Embryonic facial prominence (tissue), 1 donor: Measurements from ENCODE around the gene POFUT1.
"Not testable (repeated sequence)": the region's sequence is repeated elsewhere in the genome, so short reads cannot be mapped to it uniquely, and the experiment has no call there.

Experiments
- DNase-seq: peaks from one replicate; pipeline ENCODE4 v3.0.0-alpha.2; 2016; ENCODE audit errors: extremely low spot score

The POFUT1 gene

DNA sequence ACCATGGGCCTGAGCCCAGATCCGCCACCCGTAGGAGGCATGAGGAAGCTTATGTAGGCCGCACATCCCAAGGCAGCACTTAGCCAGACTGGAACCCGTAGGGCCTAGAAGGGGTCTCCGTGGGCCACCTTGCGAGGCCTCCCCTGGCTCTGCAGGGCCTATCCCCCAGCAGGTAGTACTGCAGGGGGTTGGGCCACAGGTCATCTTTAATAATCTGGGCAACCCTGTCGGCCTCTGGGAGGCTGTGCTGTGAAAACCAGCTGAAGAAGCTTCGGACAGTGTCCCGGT lies 18.6 kb upstream of the POFUT1 start:
- no peak for DNase-seq

DNA sequence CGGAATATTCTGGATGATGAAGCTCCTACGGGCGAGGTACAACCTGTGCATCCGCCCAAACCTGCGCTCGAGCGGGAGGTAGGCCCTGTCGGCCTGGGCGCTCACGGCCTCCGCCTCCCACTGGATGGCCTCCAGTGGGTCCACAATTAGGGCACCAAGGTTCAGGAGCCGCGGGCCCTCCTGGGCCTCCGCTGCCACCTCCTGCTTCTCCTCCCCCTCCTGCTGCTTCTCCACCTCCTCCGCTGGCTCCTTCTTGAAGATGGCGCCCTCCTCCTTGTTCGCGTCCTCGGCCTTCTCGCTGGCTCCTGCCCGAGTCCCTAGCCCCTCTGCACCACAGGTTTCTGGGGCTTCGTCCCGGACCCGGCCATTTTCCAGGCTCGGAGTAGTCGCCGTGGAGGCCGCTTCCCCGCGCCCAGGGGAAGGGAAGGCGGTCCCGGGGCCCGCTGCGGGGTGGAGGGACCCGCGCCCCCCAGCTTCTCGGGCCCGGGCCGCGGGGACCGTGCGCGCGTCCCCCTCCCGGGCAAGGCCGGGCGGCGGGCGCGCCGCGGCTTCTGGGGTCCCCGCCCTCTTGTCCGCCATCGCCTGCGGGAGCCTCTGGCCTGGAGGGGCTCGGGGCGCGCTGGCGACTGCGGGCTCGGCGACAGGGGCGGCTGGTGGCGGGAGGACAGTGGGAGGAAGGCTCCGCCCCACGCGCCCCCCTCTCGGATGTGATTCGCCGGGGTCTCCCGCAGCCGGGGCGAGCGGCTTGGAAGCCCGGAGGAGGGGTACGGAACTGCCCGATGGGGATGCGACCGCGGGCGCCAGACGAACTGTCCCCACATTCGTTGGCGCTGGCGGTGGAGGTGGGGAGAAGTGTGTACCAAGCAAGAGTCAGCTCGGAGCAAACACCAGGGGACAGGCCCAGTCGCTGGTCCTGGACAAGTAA lies 17.7 kb upstream of the POFUT1 start:
- peak; percentile 33 for DNase-seq

DNA sequence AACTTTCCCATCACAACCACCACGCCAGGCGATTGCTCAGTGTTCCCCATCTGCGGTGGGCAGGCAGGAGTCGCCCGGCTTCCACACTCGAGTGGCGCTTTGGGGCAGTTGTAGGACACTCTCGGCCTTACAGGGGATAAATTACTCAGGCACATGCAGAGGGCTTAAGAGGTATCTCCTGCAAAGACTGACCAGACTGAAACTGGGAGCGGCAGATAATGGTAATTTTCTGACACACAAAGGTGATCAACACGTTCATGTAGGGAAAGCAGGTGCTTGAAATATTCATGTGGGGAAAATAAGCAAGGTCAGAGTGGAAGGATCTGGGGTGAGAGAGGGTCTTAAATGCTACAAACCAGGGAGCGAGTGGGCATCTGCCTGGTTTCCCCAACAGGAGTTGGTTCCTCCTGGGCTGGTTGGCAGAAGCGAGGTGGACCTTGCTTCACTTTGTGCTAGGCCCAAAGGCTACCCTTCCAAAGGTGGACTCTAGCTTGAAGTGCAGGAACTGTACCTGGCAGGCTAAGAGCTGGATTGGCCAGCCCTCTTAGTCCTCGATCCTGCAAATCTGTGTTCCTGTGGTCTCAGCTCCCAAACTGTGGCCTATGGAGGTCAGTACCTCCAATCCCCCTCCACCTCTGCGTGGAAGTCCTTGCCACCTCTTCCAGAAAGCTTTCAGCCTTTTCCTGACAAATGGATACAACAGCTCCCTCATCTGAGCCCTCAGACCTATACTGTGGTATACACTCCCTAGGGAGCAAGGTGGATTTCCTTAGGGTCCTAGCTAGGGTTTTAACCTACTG lies 16.9 kb upstream of the POFUT1 start:
- no peak for DNase-seq

DNA sequence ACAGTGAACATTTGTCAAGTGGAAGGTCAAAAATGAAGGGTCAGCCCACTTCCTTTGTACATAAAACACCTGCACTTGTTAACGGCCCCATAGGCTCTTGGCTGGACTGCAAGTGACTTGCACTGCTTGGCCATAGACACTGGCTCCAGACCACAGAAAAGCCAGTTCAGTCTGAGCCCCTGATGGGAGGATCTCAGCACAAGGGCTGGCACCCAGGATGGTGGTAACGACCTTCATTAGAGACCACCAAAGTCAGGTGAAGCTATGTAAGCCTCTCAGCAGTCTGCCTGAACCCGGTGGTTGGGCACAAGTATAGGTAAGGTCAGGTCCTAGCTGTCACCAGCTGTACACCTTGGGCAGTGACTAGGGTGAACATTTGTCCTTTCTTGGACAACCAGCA lies 16.3 kb upstream of the POFUT1 start:
- DNase-seq: no peak

DNA sequence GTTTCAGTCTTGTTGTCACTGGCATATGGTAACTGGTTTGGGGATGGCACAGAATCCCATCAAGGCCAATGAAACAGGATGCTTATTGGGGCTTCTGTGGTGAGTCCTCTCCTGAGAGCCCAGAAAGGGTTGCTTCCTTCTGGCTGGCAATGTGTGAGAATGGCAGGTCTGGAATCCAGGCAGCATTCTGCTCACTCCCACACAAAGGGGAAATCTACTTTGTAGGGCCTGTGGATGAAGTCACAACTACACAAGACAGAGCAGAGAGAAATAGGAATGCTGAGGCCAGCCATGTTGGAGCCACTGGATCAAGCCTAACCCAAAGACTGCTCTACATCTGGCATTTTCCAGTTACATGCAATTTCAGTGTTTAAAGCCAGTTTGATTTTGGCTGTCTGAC lies 15.8 kb upstream of the POFUT1 start:
- no peak for DNase-seq

DNA sequence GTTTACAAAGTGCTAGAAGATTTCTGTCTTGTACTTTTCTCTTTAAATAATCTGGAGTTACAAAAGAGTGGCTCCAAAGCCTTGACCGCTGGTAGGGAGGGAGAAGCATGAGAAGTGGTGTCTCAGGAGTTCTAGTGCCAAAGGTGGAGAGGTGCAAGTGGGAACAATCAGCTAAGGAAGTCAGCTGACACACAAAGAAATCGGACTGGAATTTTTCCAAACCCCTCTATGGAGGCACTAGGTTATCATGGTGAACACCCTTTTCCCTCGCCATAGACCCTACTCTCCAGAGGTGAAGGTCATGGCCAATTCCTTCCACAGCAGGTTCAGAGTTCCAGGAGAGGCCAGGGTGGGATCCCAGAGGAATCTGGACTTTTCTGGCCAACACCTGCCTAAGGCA lies 15.0 kb upstream of the POFUT1 start:
- DNase-seq: no peak

DNA sequence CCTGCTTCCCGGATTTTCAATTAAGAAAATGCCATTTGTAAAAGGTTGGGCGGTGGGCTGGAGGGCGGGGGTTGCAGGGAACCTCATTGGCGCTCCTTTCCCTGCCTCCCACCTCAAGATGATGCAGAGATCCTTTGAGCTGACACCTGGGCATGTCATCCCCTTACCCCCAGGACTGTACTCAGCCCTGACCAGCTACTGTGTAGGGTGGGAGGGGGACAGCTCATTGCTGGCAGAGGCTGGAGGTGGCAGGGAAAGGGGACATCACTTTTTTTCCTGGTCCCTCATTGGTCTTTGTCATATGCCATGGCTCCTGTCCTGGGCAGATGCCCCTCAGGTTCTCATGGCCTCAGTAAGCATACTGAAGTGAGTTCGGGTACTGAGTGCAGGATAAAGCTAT lies 14.3 kb upstream of the POFUT1 start:
- DNase-seq: not testable (repeated sequence)

DNA sequence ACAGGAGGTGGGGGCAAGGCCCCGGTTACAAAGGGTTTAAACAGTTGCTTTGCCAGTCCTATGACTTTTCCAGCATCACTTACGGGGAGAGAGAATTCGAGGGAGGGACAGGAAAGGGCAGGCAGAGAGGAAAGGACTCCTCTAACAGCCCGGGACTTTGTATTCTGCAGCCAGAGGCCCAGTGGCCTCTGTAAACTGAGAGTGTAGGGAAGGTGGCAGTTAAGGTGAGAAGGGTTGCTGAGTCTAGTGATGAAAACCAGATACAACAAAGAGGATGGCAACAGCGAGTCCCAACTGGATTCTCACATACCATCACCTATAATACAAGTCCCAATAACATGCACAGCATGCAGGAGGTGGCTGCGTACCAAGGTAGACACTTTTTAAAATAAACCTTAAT lies 13.7 kb upstream of the POFUT1 start:
- no peak for DNase-seq

DNA sequence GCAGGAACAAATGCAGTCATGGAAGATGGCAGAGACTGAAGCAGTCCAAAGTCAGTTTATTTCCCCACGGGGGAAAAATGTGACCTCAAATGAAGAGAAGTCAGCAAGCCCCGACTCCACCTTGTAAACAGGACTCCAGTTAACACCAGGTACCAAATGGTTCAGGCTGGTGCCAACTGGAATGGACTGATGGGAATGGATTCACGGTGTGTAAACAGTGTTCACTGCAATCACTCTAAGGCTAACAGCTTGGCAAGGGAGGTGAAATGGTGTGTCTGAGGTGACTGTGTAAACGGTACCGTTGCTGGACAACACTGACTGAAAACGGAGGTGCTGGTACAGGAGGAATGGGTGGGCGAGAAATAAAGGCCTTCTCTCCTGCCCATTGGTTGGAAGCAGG lies 12.1 kb upstream of the POFUT1 start:
- no peak for DNase-seq

DNA sequence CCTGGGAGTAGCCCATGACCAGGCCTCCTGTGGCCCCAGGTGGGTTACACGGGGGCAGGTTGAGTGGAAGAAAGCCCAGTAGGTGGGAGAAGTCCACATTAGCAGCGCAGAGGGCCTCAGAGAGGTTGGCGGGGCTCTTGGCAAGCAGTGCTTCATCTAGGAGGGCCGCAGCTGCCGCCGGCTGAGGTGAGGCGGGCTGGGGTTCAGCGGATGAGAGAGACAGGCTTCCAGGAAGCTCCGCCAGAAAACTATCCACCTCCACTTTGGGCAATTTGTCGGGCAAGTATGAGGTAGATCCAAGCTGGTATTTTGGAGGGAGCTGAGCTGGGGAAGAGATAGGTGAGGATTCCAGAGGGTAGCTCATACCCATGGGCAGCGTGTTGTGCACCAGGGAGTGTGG lies 11.1 kb upstream of the POFUT1 start:
- not testable (repeated sequence) for DNase-seq

DNA sequence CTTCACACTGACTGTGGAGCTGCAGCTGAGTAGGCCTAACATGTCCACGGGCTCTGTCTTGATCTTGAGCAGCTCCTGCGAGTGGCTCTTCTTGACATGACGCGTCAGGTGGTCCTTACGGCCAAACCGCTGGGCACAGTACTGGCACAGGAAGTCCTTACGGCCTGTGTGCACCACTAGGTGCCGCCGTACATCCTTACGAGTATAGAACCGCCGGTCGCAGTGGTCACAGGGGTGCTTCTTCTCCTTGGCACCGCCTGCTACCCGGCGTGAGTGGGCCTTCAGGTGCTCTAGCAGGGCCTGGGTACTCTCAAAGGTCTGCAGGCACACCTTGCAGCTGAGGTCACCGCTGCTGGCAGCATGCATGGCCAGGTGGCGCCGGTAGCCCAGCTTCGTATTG lies 10.5 kb upstream of the POFUT1 start:
- DNase-seq: not testable (repeated sequence)

DNA sequence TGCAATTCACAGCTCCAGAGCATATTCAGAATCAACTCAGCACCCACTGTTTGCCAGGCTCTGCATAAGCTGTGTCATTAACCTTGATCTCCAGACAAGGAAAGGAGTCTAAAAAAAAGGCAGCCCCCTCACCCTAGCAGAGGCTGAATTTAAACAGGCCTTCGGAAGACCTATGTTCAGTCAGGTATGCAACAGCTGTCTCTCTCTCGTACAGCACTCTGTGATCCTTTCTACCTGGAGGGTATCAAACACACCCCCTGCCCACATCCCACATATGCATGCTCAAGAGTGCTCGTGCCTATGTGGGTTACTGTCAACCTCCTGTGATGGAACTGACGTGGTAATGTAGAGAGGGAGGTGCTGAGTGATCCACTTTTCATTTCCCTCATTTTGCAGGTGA lies 8.7 kb upstream of the POFUT1 start:
- DNase-seq: no peak

DNA sequence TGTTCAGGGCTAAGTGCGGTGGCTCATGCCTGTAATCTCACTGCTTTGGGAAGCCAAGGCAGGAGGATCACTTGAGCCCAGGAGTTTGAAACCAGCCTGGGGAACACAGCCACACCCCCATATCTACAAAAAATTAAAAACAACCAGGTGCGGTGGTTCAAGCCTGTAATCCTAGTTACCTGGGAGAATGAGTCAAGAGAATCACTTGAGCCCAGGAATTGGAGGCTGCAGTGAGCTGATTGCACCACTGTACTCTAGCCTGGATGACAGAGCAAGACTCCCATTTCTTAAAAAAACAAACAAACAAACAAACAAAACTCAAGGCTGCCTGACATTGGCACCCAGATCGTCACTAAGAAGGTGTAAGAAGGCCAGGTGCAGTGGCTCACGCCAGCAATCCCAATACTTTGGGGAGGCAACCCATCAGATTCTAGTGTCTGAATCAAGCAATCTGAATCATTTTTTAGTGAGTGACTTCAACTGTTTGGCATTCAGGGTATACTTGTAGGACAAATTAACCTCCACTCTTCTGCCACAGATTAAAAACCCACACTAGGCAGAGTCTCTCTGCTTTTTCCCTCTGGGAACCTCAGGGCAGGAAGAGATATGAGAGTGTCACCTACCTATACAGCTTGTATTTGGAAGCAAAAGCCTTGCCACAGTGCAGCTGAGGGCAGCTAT lies 6.2 kb upstream of the POFUT1 start:
- no peak for DNase-seq

DNA sequence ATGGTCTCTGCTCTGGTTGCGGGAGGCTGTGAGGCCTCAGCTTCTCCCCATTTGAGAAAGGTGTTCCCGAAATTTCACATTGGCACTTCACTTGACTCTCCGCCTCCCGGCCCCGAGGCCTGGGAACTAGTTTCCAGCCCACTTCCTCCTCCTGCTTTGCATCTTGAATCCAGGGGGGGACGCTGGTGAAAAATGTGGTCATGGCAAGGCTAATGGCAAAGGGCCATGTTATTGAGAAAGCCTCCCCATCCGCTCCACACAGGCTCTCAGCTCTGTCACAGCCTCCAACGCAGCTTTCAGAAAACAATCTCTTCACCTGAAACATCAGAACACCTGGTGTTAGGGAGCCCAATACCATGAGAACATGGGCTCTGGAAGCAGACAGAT lies 5.7 kb upstream of the POFUT1 start:
- no peak for DNase-seq

DNA sequence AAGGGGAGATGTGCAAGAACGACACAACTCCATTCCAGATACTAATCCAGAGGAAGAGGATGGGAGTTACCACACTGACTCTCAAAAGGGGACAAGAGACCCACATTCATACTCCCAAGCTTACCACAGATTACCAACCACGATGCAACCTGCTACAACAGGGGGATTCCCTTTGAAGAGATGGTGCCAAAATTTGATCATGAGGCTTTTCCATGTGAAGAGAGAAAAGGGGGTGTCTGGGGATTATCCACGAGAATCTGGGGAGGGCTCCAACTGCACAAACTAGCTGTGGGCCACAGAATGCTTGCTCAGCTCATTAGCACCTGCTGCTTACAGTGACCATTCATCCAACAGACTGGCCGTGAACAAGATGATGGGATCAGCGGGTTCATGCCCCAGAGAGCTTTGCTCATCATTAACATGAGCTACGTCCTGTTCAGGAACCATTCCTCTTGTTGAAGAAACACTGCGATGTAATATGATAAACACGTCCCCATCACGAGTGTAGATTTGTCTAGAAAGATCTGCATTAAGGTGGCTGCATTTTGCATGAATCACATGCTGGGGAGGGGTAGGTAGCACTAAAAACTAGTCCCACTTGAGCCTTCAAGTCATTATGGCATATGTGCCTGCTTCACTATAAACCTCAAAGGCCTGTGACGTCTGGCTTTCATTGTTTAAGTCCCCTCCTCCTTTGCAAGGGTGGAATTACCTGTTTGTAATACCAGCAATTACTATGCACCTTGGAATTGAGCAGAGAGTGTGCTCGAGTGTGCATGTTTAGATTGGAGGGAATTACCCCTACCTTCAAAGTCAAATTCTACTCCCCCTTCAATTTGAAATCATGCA lies 4.1 kb upstream of the POFUT1 start:
- no peak for DNase-seq

DNA sequence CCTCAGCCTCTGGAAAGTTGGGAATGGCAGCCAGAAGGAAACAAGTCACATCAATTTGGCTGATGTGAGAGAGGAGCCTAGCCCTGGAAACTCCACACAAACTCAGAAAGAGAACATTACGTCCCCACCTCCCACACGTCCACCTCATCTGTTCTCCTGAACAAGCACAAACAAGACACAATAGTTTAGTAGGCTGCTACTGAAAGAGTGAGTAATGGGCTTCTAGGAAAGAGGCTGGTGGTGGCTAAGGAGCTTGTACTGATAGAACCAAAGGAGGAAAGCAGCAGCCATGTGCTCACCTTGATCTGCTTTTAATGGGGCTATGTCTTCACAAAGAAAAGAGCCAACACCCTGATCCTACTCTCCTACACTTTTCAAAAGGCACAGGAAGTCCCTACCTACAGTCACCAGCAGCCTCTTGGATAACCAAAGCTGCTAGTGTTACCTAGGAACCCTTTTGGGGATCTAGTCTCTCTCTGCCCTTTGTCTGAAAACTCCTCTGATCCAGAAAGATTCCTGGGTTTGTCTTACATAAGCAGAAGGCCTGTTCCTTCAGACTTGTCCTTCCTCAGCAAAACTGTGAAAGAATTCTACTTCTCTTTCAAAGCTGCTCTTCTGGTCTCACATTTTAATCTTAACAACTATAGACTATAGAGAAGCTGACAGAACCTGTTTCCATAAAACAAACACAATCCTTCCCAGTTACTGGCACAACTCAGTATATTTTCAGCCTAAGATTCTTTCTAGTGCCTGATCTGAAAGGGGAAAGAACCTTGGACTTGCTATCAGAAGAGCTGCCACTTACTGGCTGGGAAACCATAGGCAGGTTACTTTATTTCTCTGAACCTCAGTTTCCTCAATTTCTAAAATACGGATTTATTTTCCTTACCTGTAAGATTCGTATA lies 3.2 kb upstream of the POFUT1 start:
- DNase-seq: no peak

DNA sequence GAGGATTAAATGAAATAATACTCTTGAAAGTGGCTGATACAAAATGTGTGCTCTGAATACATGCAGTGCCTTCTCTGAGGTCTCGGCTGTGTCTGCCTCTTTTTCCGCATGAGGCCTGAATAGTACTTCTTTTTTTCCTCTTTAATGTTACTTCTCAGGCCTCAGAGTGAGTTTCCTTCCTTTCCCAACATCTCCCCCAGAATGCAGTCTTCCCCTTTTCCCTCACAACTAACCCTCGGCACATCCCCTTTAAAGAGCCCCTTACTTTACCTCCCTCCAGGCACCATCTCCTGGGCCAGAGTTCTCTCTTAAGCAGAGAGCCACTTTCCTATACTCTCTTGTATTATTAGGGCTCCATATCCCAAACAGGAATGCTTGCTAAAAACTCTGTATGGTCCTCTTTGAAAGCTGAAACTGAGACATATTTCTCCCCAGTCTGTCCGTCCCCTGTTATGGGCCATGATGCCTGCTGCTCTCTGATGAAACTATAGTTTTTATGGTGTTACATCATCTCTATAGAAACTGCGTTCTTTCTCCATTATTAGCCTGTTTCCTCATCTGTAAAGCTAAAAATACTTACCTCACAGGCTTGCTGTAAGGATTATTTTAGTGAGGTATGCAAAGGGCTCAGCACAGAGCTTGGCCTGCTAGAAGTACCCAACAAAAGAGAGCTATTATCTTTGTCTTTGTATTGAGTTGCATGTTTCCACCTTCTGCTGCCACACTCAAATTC lies 2.4 kb upstream of the POFUT1 start:
- DNase-seq: no peak

DNA sequence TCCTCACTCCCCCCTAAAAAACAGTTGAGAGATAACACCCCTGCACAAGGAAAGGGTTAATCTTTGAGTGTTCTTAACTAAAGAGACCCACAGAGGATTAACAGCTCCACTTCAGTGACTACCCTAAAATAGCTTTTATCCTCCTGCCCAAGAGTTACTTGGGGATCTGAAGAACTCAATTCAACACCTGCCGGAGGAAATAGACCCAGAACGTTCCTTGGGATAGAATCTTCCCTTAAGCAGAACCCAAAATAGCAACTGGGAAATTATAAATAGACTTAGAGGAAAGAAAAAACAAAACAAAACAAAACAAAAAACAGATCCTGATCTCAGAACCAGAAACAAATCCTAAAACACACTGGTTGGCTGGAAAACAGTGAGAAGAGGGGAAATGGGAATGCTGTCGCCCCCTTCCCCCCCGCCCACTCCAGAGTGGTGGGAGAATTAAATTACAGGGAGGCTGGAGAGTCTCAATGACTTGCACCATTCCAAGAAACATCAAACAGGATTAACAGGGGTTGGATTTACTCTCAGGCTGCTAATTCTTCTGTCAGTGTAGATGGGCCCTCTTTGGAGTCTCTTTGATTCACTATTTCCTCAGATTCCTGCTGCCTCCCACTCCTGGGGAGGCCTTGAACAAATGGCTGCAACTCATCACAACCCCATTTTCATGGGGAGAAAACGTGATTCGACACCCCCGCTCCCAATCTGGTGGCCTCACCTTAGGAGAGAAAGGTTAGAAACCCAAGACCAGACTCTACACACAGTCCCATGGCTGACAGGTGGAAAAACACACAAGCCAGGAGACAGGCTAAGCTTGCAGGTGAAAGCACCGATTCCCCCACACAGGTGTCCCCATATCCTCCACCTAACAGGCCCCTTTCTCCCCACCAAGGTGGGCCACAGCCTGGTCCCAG lies 1.6 kb upstream of the POFUT1 start:
- DNase-seq: no peak
